ENCODE measurements around the gene COL27A1.

The COL27A1 gene

DNA sequence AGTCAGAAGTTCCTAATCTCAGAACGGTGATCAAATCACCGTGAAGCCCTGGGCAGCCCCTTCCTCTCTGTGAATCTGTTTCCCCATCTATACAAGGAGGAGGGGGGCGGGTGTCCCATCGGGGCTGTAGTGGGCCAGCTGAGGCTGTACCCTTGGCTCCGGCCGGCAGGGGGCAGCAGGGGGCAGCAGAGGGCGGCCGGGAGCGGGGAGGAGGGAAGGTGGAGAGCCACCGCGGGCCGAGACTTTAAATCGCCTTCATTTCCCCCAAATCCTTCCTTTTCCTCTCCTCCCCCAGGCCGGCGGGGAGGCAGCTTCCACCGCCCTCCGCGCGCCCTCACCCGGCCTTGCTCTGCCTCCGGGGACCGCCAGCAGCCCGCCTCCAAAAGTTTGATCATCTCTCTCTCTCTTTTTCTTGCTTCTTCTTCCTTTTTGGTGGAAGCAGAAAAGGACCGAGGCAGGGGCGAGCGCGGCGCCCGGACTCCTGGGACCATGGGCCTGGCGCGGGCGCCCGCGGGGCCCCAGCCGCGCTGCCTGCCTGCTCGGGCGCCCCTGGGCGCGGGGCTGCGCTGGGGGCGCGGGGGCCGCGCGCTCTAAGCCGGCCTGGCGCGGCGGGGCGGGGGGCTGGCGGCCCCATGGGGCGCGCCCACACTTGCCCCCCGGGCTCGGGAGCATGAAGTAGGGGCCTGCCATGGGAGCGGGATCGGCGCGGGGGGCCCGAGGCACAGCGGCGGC, at the start of gene COL27A1:
Gene COL27A1, plus strand, starts transcription at position 275 of the 732 bp plus-strand sequence. Its CDS starts 414 bp downstream, at position 689.
- DNase-seq = peak; percentile 57 to 71

GRCh38 chr9:114107286-114108001, 47.9 kb upstream of the COL27A1 start:
- no peak for DNase-seq

- peak; percentile 62 to 76 for DNase-seq
These were observed 47.1 kb upstream of the COL27A1 start for GRCh38 chr9:114108016-114108833.

- DNase-seq = no peak
These were observed 46.2 kb upstream of the COL27A1 start for GRCh38 chr9:114109124-114109523.

- DNase-seq = no peak
These were observed 45.2 kb upstream of the COL27A1 start for GRCh38 chr9:114110180-114110579.

- no peak for DNase-seq
These were observed 43.0 kb upstream of the COL27A1 start for GRCh38 chr9:114112325-114112724.

DNA sequence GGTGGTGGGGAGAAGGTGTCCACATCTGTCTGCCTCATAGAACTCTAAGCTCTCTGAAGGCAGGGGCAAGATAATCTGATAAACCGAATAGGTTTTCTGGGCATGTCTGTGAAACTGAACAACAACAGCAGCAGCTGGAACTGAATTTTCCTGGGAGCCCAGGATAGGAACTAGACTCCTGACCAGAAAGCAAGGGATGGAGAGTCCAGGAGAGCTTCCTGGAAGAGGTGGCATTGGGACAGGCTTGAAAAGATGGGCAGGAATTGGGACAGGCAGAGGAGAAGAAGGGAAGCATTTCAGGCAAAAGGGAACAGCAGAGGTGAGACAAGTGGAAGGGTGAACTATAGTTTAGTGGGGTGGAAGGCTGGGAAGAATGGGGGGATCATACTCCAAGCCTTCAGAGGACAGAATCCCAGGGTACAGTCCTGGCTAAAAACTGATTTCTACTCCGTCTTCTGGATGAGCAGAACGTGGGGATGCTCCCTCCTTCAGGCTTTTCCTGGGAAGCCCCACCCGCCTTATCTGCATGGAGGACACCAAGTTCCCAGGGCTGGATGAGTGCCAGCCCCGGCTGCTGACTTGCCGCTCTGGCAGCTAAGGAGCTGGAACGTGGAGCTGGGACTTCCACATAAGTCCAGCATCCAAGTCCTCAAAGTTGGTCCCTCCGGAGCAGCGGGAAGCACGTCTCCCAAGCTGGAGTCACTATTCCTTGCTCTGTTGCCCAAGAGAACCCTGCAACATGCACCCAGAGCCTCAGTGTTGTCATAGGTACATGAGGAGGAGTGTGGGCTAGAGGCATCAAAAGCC, 42.4 kb upstream of the COL27A1 start:
- no peak for DNase-seq

DNA sequence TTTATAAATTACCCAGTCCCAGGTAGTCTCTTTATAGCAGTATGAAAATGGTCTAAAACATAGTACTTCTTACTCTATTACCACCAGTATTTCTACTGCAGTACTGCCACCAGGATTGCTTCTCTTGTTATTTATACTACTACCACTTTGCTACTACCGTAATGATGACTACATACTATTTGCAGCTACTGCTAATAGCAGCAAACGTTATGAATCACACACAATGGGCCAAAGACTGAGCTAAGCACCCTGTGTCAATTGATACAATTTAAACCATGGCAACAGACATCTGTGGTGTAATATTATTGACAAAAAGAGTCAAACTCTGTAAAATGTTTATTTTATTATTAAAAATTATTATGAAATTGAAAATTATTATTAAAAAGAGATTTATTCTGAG, 41.0 kb upstream of the COL27A1 start:
- no peak for DNase-seq

DNA sequence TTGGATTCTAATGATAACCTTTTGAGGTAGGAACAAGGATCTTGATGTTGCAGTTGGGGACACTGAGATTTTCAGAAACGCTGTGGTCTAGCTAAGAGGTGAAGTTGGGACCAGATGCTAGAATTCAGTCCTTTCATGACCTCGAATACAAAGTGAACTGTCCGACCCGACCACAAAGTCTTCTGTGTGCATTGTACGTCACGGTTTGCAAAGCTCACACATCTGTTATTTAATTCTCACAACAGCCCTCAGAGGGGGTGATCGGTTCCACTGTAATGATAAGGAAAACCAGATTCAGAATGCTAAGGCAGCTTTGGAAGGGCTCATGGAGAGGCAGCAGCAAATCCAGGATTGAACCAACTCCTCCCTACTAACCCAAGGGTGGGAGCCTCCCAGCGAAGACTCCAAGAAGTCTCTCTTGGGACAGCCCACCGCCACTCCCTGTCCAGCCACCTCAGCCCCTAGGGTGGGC, 39.6 kb upstream of the COL27A1 start:
- no peak for DNase-seq

DNA sequence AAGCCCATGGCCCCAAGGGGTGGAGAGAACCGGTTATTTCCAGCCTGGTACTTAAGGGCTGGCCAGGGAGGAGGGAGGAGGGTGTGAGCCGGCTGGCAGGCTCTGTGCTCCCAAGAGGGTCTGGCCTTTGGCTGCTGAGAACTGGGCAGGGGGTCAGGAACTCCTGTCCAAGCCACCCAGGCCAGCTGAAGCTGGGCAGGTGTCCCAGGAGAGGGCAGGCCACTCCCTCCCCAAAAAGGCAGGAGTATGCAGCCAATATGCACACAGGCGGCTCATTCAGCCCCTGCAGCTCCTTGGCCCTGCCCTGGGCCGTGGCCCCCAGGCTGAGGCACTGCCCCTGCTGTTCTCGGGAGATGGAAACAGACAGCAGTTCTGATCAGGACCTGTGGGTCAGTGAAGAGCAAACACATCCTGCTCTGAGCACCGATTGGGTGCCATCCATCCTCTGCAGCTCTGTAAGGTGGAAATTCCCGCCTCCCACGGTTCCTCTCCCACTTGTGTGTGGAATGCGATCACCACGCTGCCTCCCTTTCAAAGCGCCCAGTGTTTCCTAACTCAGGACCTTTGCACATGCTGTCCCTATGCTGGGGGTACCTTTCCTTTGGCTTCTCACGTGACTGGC, 39.1 kb upstream of the COL27A1 start:
- no peak for DNase-seq

GRCh38 chr9:114117614-114117995, 37.7 kb upstream of the COL27A1 start:
- DNase-seq = no peak

GRCh38 chr9:114117996-114118830, 37.1 kb upstream of the COL27A1 start:
- no peak for DNase-seq

DNA sequence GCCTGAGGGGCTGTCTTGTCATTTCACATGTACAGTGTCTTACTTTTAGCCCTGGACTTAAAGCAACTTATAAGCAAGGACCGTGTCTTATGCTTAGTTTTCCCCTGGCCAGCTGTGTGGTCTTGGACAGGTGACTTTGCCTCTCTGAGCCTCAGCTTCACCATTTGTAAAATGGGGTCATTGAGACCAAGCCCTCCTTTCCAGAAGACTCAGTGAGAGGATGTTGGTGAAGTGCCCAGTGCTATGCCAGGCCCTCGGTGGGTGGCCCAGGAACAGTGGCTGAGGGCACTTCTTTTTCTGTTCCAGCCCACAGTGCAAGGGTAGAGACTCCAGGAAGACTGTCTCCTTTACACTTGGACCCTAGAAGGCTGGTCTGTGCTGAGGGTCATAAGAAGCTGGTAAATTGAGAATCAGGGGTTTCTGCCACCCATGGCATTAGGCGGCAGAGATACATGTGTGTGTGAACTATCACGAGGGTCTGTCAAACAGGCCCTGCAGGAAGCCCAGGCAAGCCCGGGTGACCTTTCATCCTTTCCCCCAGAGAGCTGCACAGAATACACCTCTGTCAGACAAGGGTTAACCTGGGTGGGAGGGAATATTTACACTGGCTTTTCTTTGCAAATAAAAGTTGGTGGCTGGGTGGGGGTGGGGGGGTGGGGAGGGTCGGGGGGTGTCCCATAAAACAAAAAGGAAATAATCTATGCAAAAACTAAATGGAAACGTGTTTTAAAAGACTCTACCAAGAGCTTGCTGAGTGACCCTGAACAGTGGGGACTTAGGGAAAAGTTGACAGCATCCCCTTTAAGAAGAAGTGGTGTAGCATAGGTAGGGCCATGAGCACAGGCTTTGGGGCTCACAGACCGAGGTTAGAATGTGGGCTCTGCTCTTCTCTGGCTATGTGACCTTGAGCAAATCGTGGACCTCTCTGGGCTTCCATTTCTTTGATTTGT, 35.8 kb upstream of the COL27A1 start:
- DNase-seq = no peak

- no peak for DNase-seq
These were observed 34.9 kb upstream of the COL27A1 start for GRCh38 chr9:114120192-114121014.

DNA sequence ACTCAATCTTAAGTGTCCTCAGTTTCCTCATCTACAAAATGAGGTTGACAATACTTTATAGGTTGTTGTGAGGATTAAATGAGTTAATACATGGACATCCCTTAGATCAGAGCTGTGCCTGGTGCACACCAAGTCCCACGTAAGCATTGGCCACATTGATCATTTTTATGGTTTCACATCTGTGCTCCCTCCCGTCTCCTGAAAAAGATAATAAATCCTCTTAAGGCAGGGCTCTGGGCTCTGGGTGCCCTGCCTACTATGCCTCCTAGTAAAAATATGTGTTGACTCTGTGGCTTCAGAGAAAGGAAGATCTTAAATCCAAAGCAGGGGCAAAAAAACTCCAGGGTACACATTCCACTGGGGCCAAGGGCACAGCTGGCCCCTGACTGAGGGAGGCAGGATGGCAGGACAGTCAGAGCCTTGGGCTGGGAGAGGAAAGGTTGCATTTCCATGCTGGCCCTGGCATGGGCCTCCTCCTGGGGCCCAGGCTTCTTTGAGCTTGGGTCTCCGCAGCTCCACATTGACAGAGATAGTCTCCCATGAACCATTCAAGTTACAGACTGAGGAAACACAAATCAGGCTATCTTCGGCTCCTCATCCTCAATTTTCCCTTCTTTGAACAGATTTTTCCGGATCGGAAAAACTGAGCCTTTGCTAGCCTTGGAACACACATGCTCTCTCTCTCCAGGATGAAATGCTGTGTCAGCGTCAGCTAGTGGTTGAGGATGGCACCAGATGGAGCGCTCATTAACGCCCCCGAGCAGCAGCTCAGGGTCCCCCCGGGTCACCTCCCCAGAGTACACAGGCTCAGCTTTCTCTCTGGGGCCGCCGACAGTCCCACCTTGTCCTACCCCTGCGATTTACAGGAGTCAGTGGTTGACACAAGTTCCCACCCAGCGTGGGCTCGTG, 33.9 kb upstream of the COL27A1 start:
- no peak for DNase-seq

DNA sequence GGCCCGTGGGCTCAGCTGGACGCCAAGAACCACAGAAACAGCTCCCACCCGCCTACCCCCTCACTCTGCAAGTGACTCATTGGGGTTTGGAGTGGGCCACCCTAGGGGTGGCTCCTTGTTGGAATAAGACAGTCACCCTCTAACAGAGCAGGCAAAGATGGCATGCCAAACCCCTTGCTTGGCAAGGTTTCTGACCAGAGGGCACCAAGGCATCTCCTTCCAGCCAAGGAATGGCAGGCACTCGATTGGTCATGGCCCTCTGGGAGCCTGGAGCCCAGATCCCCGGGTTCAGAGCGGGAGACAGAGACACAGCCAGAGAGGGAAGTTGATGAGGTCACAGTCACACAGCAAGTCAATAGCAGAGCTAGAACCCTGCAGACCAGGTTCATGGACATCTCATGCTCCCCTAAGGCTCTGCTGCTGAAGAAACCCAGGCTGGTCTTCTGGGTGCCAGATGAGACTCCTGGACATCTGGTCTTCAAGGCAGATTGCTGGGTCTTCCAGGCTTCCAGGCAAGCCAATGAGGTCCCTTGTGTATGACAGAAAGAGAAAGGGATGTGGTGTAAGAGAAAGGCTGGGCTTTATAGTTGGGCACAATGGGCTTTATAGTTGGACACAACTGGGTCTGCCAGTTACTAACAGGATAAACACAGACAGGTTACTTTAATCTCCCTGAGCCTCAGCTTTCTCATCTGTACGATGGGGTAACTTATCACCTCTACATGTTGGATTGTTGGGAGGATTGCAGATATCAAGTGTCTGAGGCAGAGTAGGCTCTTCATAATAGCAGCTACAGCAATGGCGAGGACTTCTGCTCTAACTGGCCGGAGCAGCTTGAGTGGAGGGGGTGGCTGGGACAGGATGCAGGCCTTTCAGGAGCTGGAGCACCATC, 33.0 kb upstream of the COL27A1 start:
- DNase-seq = no peak
